Fibroblast of the conjunctiva (primary cell): Measurements from ENCODE around the gene WASL.
A peak's percentile ranks its signal among the peaks of the same experiment; 100 is the strongest.
"Not testable (repeated sequence)": the region's sequence is repeated elsewhere in the genome, so short reads cannot be mapped to it uniquely, and the experiment has no call there.

ENCODE experiments used
- DNase-seq: peaks from one replicate; pipeline ENCODE4 v3.0.0-alpha.2; 2010; ENCODE audit warnings: low read depth

WASL gene

GRCh38 chr7:123658023-123658422, 90.8 kb downstream of the WASL start:
- DNase-seq: no peak

GRCh38 chr7:123657304-123657685, 91.5 kb downstream of the WASL start:
- no peak for DNase-seq

GRCh38 chr7:123656544-123657303, 92.1 kb downstream of the WASL start:
- DNase-seq: no peak

- no peak for DNase-seq
Observed at GRCh38 chr7:123655614-123656013, 93.2 kb downstream of the WASL start, which contains the start of gene LMOD2. Gene LMOD2 (plus strand): TSS chr7:123655866. CDS start chr7:123655964, 98 bp downstream.

GRCh38 chr7:123653162-123653561, 95.6 kb downstream of the WASL start:
- no peak for DNase-seq

- DNase-seq: no peak
Observed at GRCh38 chr7:123652406-123652805, 96.4 kb downstream of the WASL start.

- DNase-seq: no peak
Observed at GRCh38 chr7:123650595-123650994, 98.2 kb downstream of the WASL start.

GRCh38 chr7:123649964-123650363, 98.8 kb downstream of the WASL start:
- no peak for DNase-seq

GRCh38 chr7:123647106-123647730, 101.6 kb downstream of the WASL start:
- DNase-seq: no peak

- no peak for DNase-seq
Observed at GRCh38 chr7:123645516-123645915, 103.3 kb downstream of the WASL start.

GRCh38 chr7:123643495-123644441, 105.0 kb downstream of the WASL start:
- DNase-seq: peak; percentile 53

GRCh38 chr7:123641901-123642300, 106.9 kb downstream of the WASL start:
- no peak for DNase-seq

- DNase-seq: no peak
Observed at GRCh38 chr7:123640583-123640982, 108.2 kb downstream of the WASL start.

- DNase-seq: no peak
Observed at GRCh38 chr7:123639631-123640030, 109.2 kb downstream of the WASL start.

GRCh38 chr7:123637878-123638277, 110.9 kb downstream of the WASL start:
- DNase-seq: no peak

- no peak for DNase-seq
Observed at GRCh38 chr7:123637203-123637602, 111.6 kb downstream of the WASL start.

GRCh38 chr7:123635551-123636359, 113.0 kb downstream of the WASL start:
- peak; percentile 47 for DNase-seq

GRCh38 chr7:123634011-123634573, 114.7 kb downstream of the WASL start:
- not testable (repeated sequence) for DNase-seq

GRCh38 chr7:123633553-123633952, 115.2 kb downstream of the WASL start:
- DNase-seq: peak; percentile 43

GRCh38 chr7:123632808-123633207, 116.0 kb downstream of the WASL start:
- no peak for DNase-seq
